ENCODE measurements around the gene NUPR2. TPM values are rescaled to one million over a fixed set of nuclear protein-coding genes. Genes with fewer than 3 reads are reported as not detected.

The NUPR2 gene
- total RNA-seq, 1 experiment from 2014 or later: not detected

DNA sequence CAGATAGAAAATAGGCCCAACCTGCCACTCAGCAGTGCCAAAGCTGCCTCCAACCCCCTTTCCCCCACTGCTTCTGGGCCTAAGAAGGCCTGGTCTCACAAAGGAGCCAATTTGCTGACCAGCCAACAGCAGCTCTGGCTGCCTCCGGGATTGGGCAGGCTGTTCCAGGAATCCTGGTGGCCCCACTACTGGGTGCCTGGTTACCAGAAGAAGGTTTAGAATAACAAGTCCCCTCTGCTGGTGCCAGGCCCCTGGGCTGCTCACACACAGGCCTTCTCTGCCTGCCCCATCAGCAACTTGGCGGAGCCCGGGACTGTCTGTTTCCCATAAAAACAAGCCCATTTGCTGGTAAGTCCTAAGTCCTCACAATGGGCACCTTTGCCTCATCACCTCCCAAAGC is 24.6 kb downstream of the NUPR2 start:
- Histone ChIP-seq H4K5ac (ENCODE audit: insufficient read length, low read depth, low read length) (no peak overlapping the region), H3K9ac (ENCODE audit: extremely low read depth, insufficient read length, low read length) (no peak overlapping the region), H3K27me3 (ENCODE audit: insufficient read depth, low read length) (no peaks in the 10 kb centered on the region), H3K18ac (ENCODE audit: insufficient read length, low read depth, low read length) (no peak overlapping the region), H2BK120ac (ENCODE audit: low read depth, low read length, poor library complexity, severe bottlenecking) (no peak overlapping the region), H2BK12ac (ENCODE audit: insufficient read length, low read depth, low read length) (no peak overlapping the region), H2BK15ac (ENCODE audit: low read depth, low read length) (no peak overlapping the region), H3K4me2 (ENCODE audit: insufficient read depth, insufficient read length, low read length) (no peak overlapping the region), H4K8ac (replicated peaks; ENCODE audit: insufficient read length, low read depth, low read length) (no peak overlapping the region), H3K9me3 (ENCODE audit: control insufficient read depth, low read depth, low read length) (no peaks in the 10 kb centered on the region), H3K23ac (ENCODE audit: insufficient read length, low read depth, low read length) (no peak overlapping the region), H2BK5ac (ENCODE audit: insufficient read length, low read length) (no peak overlapping the region), H3K4me1 (ENCODE audit: insufficient read depth, low read length) (no peaks in the 10 kb centered on the region), H2AK5ac (ENCODE audit: insufficient read length, low read length) (no peak overlapping the region), H3K4ac (ENCODE audit: low read depth, low read length) (no peak overlapping the region), H4K20me1 (ENCODE audit: control insufficient read depth, insufficient read depth, insufficient read length) (no peaks in the 10 kb centered on the region), H2BK20ac (ENCODE audit: low read depth, low read length, poor library complexity, severe bottlenecking) (no peak overlapping the region), H3K23me2 (ENCODE audit: insufficient read length, low read depth, low read length, poor library complexity, severe bottlenecking) (no peaks in the 10 kb centered on the region), H3K14ac (ENCODE audit: insufficient read depth, low read length) (no peak overlapping the region), H3T11ph (ENCODE audit: low read length) (no peak overlapping the region), H3K79me1 (ENCODE audit: insufficient read depth, low read depth, low read length, poor library complexity, severe bottlenecking) (no peaks in the 10 kb centered on the region), H4K91ac (ENCODE audit: insufficient read length, low read depth, low read length) (no peak overlapping the region), H2AFZ (ENCODE audit: low read length) (no peak overlapping the region), H3K27ac (ENCODE audit: insufficient read length, low read depth, low read length) (no peak overlapping the region), H3K79me2 (ENCODE audit: insufficient read depth, low read length) (no peaks in the 10 kb centered on the region), H3K56ac (ENCODE audit: insufficient read length, low read depth, low read length) (no peak overlapping the region)
- peaks cover 0 to 2% (median 0%) of the 10 kb centered on the region in 3 experiments; a peak in 3 of 7 replicates for H3K36me3 Mint-ChIP-seq (ENCODE audit: insufficient read depth in 1 of 3, low read depth in 3 of 3)
- H3K4me3 Mint-ChIP-seq: no peak overlapping the region
- H3K27me3 Mint-ChIP-seq (ENCODE audit: low read depth): no peaks in the 10 kb centered on the region
- peaks cover 0 to 8% of the 10 kb centered on the region in 2 experiments; a peak in 2 of 5 replicates for H3K9me3 Mint-ChIP-seq
- H3K27ac Mint-ChIP-seq: peak overlapping the region in 1 of 3 experiments; percentile 87; a peak in 1 of 7 replicates
- WGBS (ENCODE audit: extremely low coverage, insufficient read length, low lambda C conversion rate): no CpG with 5 or more reads among the region's 3 CpGs
- no peak for DNase-seq
- TF ChIP-seq, protein P1, sequence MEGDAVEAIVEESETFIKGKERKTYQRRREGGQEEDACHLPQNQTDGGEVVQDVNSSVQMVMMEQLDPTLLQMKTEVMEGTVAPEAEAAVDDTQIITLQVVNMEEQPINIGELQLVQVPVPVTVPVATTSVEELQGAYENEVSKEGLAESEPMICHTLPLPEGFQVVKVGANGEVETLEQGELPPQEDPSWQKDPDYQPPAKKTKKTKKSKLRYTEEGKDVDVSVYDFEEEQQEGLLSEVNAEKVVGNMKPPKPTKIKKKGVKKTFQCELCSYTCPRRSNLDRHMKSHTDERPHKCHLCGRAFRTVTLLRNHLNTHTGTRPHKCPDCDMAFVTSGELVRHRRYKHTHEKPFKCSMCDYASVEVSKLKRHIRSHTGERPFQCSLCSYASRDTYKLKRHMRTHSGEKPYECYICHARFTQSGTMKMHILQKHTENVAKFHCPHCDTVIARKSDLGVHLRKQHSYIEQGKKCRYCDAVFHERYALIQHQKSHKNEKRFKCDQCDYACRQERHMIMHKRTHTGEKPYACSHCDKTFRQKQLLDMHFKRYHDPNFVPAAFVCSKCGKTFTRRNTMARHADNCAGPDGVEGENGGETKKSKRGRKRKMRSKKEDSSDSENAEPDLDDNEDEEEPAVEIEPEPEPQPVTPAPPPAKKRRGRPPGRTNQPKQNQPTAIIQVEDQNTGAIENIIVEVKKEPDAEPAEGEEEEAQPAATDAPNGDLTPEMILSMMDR (conservative IDR thresholded peaks at IDR 0.05): no peak
- no peaks in the 10 kb centered on the region for H3K4me1 Mint-ChIP-seq
